ENCODE results near the gene SPATA31C2.
"Not testable (repeated sequence)": the region's sequence is repeated elsewhere in the genome, so short reads cannot be mapped to it uniquely, and the experiment has no call there.

SPATA31C2 gene

DNA sequence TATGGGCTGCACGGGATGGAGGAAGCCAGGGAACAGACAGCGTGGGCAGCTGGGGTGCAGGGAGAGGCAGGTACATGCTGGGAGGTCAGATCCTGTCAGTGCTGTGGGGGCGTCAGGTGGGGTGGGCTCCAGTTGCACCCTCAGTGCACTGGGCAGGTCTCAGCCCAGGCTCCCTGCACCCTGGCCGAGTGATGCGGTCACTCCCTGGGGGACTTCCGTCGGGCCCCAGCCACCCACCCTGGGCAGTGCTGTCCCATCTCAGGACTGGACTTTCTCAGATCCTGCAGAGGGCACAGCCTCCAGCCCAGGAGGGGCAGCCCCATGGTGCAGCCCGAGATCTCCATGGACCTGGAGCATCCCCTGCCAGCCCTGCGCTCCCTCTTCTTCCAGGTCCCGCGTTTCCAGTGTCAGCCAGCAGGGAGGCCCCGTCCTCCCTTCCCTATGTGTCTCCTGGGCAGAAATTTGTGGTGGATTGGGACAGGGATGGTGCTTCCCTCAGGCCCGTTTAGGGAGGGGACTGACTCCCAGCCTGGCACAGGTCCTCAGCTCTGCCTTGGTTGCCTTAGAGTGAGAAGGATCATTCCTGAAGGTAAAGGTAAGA is 10.5 kb downstream of the SPATA31C2 start:
- not testable (repeated sequence) for DNase-seq

DNA sequence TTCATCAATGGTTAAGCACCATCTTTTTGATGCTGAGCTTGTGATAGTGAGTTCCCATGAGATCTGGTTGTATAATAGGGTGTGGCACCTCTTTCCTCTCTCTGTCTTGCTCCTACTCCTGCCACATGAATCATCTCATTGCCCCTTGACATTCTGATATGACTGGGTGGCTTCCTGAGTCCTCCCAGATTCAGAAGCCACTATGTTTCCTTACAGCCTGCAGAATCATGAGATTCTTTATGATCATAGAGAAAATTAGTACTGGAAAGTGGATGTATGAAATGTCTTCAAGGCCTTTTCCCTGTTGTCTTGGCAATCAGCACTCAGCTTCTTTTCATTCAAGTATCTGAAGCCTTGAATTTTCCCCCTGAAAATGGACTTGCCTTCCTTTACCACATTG is 14.9 kb downstream of the SPATA31C2 start:
- not testable (repeated sequence) for DNase-seq

DNA sequence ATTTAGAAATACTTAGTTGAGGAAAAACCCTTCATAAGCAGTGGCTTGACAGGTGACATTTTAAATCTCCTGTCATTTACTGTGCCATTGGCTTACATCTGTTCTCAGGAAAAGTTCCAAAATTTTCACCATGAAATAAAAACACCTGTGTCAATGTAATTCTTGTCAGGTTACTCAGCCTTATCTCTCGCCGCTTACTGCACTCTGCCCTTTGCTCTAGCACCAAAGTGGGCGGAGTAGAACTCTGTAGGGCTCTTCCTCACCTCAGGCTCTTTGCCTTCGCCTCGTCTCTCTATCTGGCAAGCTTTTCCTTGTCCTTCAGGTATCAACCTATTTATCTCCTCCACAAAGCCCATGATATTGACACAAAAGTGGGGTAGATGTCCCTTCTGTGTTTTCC is 20.2 kb downstream of the SPATA31C2 start:
- DNase-seq = not testable (repeated sequence)

DNA sequence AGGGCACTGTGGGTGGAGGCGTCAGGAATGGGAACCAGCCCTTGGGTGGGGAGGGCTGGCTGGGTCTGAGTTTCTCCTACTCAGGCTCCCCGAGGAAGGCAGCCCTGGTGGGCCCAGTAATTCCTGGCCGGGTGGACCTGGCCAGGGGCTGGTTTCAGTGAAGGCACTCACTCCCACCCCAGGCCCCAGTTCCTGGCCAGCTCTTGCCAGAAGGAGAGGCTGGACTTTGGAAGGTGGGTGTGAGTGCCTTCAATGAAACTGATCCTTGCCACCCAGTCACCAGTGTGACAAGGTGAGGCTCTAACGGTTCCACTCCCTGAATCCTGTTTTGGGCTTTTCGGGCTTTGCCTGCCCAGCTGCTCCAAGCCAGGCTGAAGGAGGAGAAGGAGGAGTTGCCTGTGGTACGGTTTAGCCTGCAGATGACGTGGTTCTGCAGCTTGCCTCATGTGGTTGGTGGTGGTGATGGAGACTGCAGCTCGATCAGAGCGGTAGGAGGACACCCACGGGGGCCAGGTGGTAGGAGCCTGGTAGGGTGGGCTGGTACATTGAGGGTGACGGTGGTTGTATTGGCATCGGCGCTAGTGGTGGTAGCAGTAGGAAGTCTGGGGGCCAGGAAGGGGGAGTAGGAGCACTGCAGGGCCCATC is 23.2 kb downstream of the SPATA31C2 start:
- DNase-seq = not testable (repeated sequence)

DNA sequence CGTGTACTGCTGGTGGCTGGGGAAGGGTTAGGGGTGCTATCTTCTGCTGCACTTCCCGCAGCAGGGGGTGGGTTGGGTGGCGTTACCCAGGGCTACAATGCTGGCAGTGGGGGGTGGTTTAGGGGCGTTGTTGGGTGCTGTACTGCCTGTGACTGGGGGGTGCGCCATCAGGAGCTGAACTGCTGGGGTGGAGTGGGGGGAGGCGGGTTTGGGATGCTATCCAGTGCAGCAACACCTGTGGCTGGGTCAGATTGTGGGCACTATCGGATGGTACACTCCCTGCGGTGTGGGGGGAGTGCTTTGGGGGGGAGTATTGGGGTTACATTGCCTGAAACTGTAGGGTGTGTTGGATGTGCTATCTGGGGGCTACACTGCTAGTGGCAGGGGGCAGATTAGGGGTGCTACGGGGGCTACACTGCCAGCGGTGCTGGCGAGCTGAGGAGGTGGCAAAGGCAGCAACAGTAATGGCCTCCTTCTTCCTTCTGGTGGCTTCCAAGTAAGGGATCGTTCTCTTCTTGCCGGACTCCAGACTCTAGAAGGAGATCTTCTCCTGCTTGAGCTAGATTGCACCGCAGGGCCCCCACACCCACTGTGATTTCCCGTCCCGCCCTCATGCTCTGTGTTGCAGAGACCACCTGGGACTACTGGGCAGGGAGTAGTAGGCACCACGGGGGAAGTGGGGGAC is 23.9 kb downstream of the SPATA31C2 start:
- DNase-seq = not testable (repeated sequence)

DNA sequence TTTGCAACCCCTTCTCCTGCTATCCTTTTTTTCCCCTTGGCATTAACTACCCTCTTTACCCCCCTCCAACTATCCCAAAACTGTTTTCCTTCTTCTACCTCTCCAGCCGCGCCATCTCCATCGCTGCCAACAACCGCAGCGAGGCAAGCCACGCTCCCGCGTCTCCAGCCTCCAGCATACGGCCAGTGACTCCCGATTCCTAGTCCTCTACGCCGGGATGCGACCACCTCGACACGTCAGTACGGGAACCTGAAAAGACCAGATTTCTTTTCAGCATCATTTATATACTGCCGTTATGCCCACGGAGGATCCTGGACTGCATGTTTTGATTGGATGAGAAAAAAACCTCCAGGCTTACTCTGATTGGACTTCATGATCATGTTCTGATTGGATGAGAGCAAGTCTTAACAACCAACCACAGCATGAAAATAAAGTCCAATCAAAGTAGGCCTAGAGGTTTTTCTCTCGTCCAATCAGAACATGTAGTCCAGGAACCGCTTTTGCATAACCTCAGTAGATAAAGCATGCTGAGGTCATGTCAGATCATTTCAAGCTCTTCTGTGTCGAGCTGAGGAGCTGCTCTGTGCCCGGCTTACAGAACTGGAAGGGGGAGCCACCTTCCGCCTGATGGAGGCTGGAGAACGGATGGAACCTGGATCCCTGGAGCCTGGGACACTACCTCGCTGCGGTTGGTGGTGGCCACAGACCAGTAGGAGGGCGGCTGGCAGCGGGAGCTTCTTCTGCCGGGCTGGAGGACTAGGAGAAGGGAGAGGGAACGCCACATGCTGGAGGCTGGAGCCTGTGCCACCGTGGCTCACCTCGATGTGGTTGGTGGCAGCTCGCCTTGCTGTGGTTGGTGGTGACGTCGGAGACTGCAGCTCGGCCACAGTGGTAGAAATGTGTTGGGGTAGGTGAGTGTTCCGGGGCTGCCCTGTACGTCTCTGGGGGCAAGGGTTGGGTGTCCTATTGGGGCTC is 24.8 kb downstream of the SPATA31C2 start:
- not testable (repeated sequence) for DNase-seq

DNA sequence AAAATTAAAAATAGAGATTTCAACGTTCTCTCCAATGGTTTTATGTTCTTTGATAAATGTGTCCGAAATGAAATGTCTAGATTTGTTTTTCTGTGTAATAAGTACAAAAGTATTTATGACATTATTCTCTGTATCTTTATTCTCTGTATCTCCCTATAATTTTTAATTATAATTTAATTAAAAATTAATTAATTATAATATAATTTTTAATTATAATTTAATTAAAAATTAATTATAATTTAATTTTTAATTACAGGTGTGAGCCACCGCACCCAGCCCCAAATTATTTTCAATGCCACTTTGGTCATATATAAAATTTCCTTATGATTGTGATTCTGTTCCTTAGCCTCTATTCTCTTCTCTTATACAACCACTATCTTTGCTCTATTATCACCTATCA is 28.2 kb downstream of the SPATA31C2 start:
- no peak for DNase-seq

DNA sequence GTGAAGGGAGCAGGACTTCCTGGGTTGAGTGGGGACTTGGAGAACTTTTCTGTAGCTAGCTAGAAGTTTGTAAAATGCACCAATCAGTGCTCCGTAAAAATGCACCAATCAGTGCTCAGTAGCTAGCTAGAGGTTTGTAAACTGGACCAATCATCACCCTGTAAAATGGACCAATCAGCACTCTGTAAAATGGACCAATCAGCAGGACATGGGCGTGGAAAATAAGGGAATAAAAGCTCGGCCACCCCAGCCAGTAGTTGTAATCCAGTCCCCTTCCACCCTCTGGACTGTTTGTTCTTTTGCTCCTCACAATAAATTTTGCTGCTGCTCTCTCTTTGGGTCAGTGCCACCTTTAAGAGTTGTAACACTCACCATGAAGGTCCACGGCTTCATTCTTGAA is 29.5 kb downstream of the SPATA31C2 start:
- DNase-seq = no peak

DNA sequence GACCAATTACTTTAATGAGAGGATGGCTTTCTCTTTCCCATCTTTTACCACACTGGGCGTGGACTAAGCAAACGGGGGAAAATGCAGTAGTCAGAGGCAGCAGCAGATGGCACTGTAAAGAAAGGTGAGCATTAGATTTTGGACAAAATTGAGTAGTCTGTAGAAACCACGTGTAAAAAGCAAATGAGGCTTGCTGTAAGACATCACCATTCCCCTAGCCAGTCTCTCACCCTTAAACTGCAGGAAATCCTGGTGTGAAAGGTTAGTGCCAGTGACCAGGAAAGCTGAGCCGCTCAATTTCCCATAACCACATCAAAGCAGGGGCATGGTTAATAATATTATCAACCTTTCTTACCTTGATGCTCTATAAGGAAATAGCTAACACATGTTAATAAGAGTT is 31.8 kb downstream of the SPATA31C2 start:
- peak in 6 of 56 donors; percentile 0 to 46 (median 6) for DNase-seq

DNA sequence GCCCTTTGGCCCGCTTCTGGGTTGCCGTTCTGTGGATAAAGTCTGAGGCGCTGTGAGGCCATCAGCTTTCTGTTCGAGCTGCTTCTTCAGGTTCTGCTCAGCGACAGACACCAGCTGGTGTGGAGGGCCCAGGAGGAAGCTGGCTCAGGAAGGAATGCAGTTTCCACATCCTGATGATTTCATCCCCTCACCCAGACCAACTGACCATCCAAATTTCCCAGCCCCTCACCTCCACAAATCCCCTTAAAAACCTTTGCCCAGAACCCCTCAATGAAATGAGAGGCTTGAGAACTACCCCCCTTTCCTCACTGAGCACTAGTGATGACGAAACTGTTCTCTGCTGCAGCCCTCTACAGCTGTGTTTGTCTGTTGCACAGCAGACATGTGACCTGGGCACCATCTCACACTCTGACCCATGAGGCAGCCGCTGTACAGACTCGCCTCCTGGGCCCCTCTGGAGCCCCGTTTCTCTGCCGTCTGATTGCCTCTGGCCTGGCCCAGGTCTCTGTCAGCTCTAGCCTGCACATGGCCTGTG is 45.4 kb downstream of the SPATA31C2 start:
- peak in 6 of 56 donors; percentile 3 to 17 (median 5) for DNase-seq

DNA sequence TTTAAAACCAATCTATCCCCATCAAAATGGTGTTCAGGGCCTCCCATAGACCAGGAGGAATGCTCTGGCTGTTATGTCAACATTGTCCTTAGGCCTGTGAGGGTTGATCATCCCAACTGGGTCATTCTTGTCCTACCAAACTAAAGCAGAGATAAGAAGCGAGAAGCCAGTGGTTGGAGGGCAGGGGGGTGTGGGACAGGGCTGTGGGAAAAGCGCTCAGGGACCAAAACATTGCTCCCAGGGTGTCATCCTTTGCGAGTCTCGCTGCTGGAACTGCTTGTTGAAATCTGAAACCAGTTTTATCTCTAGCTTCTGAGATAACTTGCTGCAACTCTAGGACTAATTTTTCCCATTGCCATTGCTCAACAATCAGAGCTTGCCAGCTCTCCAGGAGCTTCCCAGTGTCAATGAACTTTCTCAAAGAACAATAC is 48.1 kb downstream of the SPATA31C2 start:
- no peak for DNase-seq

DNA sequence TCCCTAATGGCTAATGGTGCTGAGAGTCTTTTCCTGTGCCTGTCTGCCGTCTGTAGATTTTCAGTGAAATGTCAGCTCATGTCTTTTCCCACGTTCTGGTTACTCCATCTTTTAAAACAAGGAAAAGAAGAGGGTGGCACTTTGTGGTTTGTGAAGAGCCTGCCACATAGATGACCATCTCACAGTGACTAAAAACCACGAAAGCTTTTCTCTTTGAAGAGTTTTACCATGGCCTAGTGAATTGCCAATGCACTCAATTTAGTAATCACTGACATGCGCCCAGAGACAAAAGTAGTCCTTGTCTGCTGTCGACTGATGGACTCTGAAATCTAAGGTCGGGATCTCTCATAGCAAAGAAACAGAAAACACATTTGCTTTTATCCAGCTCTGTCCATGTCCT is 50.4 kb downstream of the SPATA31C2 start:
- no peak for DNase-seq

DNA sequence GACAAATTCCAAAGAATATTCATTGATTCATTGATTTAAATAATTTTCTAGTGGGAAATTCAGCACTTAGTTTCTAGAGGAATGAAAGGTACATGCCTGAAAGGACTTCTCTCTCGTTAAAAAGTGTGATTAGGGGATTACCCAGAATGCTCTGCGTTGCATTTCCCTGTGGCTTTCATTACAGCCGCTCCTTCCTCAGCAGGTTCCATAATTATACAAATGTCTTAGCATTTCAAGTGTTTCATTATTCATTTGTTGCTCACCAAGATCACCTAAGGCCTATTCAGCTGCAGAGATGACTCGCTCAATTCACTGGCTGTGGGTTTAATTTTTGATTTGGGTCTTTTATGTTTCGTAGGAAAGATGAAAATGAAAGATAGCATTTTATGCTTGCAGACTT is 52.8 kb downstream of the SPATA31C2 start:
- peak in 2 of 56 donors; percentile 8 to 15 for DNase-seq

DNA sequence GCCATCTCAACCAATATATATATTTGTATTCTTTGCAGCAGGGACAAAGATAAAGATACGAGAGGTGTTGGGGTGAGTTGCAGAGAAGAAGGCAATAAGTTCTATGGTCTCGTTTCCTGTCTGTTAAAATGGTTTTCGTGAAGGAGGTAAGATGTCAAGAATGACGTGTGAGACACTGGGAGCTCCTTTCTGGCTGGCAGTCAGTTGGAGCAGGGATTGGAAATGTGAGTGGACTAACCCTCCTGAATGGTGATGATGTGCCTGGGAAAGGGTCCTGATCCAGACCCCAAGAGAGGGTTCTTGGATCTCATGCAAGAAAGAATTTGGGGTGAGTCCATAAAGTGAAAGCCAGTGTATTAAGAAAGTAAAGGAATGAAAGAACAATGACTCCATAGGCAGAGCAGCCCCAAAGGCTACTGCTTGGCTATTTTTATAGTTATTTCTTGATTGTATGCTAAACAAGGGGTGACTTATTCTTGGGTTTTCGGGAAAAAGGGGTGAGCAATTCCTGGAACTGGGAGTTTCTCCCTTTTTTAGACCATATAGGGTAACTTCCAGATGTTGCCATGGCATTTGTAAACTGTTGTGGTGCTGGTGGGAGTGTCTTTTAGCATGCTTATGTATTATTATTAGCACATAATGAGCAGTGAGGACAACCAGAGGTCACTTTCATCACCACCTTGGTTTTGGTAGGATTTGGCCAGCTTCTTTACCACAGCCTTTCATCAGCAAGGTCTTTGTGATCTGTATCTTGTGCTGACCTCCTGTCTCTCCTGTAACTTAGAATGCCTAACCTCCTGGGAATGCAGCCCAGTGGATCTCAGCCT is 53.7 kb downstream of the SPATA31C2 start:
- no peak for DNase-seq
